Fibroblast of villous mesenchyme (primary cell): ENCODE measurements around the gene LYSMD3. TPM values are rescaled to one million over a fixed set of nuclear protein-coding genes. Genes with fewer than 3 reads are reported as not detected.

ENCODE experiments used
- DNase-seq: peaks from one replicate; pipeline ENCODE4 v3.0.0-alpha.2; 2010; ENCODE audit warnings: low read depth
- H3K4me3 ChIP-seq: 2 replicates; pipeline ENCODE4 v1.5.1; 2011; ENCODE audit warnings: low read depth, mild to moderate bottlenecking, low read length
- total RNA-seq: library from RNA; depleted of rRNA; stranded (reverse); fragments of >200 nt; gene quantifications from 2 replicates; pipeline ENCODE4 v1.2.3, GENCODE V29; 2012
- TF ChIP-seq, protein P1 (sequence below): IDR thresholded peaks from 2 replicates; pipeline ENCODE4 v1.5.1; 2012; ENCODE audit warnings: low read depth, mild to moderate bottlenecking, low read length; ENCODE audit not compliant: insufficient read depth

The LYSMD3 gene
- total RNA-seq, 1 donor, result 28.1 TPM

DNA sequence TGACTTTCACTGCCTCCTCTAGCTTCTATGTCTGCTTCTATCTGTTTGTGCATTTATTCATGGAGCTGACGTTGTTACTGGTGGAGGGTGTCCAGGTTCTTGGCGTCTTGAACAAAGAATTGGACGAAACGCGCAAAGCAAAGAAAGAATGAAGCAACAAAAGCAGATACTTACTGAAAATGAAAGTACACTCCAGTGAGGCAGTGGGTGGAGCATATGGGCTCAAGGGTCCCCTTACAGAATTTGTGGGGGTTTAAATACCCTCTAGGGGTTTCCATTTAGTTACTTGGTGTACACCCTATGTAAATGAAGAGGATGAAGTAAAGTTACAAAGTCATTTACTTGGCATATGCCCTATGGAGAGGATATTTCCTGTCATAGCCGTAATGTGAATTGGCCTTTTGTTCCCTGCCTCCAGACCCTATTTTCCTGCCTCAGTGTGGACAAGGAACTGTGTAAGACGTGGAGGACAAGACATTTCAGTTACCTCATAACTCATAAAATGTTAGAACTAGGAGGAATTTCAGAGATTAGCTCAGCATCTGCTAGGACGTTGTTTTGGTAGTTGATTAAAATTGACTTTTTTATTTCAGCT lies 51.7 kb downstream of the LYSMD3 start:
- no peak overlapping the region for H3K4me3 ChIP-seq
- DNase-seq, result no peak
- TF ChIP-seq, protein P1, sequence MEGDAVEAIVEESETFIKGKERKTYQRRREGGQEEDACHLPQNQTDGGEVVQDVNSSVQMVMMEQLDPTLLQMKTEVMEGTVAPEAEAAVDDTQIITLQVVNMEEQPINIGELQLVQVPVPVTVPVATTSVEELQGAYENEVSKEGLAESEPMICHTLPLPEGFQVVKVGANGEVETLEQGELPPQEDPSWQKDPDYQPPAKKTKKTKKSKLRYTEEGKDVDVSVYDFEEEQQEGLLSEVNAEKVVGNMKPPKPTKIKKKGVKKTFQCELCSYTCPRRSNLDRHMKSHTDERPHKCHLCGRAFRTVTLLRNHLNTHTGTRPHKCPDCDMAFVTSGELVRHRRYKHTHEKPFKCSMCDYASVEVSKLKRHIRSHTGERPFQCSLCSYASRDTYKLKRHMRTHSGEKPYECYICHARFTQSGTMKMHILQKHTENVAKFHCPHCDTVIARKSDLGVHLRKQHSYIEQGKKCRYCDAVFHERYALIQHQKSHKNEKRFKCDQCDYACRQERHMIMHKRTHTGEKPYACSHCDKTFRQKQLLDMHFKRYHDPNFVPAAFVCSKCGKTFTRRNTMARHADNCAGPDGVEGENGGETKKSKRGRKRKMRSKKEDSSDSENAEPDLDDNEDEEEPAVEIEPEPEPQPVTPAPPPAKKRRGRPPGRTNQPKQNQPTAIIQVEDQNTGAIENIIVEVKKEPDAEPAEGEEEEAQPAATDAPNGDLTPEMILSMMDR, result no peak

DNA sequence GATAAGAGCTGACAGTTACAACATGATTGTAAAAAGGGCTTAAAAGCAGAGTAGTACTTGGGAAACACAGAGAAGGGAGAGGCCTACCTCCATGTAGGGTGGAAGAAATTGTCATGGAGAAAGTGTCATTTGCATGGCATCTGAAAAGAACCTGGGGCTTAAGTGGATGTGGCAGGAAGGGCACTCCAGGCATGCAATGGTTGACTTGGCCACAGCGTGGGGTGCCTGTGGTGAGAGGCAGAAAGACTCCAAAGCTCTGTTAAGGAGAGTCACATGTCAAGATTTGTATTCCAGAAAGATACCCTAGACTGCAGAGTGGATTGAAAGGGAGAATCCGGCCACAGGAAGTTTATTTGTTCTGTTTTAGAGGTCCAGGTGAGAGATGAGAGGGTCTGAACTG lies 52.3 kb downstream of the LYSMD3 start:
- DNase-seq, result no peak
- no peak overlapping the region for H3K4me3 ChIP-seq
- TF ChIP-seq, protein P1, result no peak

DNA sequence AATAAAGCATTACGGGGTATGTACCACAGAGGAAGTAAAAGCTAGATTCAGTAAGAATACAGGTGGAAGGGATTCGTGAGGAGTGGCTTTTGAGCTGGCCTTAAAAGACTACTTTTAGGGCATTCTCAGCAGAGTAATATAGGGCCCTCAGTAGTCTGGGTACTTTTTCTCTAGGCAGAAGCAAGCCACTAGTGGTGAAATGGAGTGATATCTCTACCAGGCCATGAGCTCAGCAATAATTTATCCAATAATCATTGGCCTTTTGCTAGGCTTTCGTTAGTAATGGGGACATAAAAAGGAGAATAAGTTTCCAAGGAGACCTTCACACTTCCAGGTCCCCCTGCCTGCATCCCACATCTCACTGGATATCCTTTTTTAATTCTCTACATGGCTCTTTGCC lies 53.0 kb downstream of the LYSMD3 start:
- H3K4me3 ChIP-seq, result no peak overlapping the region
- no peak for DNase-seq
- TF ChIP-seq, protein P1, result no peak

DNA sequence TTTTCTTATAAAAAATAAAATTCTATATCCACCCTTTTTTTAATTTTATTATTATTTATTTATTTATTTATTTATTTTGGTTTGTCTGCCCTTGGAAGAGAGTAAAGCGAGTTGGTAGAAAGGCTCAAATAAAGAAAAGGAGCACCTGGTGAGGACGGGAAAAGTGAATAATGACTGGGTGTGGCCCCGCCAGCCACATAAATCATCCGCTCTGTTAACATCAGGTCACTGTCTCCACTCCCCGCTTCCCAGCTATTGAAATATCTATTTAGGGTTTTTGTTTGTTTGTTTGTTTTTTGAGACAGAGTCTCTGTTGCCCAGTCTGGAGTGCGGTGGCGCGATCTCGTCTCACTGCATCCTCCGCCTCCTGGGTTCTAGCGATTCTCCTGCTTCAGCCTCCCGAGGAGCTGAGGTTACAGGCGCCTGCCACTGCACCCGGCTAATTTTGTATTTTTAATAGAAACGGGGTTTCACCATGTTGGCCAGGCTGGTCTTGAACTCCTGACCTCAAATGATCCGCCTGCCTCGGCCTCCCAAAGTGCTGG lies 53.9 kb downstream of the LYSMD3 start:
- H3K4me3 ChIP-seq, result peak overlapping the region; percentile 82
- TF ChIP-seq, protein P1, result no peak
- DNase-seq, result no peak

DNA sequence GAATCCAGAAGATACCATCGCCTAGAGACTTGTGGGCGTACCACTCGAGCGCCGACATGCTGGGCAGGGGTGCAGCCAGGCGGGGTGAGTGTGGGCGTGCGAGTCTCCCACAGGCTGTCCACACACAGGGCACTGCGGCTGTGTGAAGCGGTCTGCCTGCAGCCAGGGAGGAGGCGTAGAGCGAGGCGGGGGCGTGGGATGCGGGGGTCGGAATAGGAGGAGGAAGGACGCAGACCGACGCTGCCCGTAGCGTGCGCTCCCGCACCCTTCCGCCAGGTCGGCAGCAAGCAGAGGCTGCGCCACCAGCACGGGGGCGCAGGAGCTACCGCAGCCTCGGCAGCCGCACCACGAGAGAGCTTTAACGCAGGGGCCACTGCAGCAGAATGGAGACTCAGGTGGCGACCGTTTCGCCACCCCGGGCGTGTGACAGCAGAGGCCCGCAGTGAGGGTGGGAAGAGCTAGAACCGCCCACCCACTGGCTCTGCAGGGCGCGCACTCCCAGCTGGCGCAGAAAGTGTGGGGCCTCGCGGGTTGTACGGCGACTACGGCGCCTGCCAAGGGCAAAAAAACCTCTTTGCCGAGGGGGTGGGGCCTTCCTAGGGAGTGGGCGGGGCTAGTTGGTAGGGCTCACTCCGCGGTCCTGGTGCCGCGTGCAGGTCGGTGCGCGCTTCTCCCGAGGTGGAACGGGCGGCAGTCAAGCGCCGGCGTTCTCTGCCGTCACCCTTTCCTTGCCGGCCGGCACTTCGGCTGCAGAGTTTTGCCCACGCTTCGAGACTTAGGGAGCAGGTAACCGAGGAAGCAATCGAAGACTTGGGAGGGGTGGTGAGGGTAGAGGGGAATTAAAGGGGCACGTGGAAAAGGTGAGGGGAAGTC lies 54.9 kb downstream of the LYSMD3 start, which contains the start of the genes MBLAC2 and POLR3G:
Gene MBLAC2, minus strand, starts transcription at position 537 of the 873 bp plus-strand sequence. Its CDS starts 479 bp downstream, at position 58.
Gene POLR3G, plus strand, starts transcription at position 630 of the 873 bp plus-strand sequence. CDS start 10,704 bp downstream, outside the sequence.
- peak; percentile 93 for DNase-seq
- peak within 1 kb of the TSS; percentile 82 for H3K4me3 ChIP-seq
- TF ChIP-seq, protein P1, result peak; percentile 50

DNA sequence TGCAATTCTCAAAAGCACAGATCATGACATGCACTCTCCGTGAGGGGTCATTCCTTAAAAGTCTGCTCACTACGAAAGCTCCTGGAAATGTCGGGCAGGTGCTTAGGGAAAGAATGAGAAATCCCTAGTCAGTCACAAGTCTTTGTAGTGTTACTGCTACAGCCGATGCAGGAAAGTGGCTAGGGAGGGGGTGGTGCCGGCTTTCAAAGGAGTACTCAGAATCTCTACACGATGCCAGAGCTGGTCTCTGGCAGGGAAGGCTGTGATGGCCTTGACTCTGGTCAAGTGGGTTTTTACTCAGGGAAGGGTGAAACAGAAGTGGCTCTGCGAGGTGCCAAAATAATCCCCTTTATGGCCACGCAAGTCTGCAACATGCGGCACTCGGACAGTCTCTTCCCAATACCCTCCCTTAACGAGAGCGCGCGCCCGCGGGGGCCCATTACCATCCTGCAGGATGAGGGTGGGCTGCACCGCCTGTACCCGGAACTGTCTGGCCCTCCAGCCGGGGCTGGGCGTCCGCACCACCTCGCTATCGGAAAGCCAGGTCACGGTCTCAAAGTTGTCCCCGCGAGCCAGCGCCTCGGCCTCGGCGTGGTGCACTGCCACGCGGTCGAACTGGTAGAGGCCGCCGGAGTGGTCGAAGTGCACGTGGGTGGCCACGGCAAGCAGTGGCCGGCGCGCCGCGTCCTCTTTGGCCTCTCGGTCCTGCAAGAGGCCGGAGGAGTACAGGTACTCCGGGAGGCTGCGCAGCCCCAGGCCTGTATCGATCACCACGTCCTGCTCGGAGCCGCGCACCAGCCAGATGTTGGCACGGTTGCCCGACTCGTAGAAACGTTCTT lies 55.8 kb downstream of the LYSMD3 start:
- TF ChIP-seq, protein P1, result no peak
- DNase-seq, result peak; percentile 19
- H3K4me3 ChIP-seq, result peak overlapping the region; percentile 82
